GM21526 (cell line): ENCODE measurements around the gene PAGE2.
"Not testable (repeated sequence)": the region's sequence is repeated elsewhere in the genome, so short reads cannot be mapped to it uniquely, and the experiment has no call there.

ENCODE experiments used
- ATAC-seq: cut with Tn5 transposase; IDR thresholded peaks from one replicate; pipeline ENCODE4 v1.9.1; 2021; ENCODE audit warnings: moderate library complexity; ENCODE audit not compliant: unreplicated experiment, low FRiP score

The PAGE2 gene, protein sequence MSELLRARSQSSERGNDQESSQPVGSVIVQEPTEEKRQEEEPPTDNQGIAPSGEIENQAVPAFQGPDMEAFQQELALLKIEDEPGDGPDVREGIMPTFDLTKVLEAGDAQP

DNA sequence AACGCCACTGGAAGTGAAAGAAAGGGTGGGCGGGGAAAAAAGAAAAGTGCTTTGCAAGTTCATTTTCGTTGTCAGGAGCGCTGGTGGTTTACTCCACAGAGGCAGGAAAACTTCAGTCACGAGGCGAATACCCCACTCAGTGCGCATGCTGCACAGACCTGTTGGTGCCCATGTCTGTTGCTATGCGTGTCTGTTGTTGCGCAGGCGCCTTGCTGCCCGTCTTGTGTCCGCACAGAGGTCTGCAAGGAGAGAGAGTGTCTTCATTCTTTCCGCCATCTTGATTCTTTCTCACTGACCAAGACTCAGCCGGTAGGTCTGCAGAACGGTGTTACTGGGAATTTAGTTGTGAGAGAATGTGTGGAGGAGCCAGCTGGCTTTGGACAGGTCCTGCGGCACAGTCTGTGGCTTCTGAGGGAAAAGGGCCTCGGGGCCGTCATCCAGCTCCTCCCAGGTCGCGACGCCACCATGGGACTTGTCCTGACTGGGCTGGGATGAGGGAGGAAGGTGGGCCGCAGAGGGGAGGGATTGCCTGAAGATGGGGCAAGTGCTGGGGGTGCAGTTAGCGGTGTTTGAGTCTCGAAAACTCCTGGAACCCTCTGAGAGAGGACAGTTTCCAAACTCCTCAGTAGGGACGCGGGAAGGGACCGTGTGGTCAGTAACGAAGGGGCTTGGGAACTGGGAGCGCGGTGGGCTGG lies at the start of gene PAGE2:
Gene PAGE2, plus strand, starts transcription at position 224 of the 695 bp plus-strand sequence. CDS start 1,003 bp downstream, outside the sequence.
- ATAC-seq: no peak

DNA sequence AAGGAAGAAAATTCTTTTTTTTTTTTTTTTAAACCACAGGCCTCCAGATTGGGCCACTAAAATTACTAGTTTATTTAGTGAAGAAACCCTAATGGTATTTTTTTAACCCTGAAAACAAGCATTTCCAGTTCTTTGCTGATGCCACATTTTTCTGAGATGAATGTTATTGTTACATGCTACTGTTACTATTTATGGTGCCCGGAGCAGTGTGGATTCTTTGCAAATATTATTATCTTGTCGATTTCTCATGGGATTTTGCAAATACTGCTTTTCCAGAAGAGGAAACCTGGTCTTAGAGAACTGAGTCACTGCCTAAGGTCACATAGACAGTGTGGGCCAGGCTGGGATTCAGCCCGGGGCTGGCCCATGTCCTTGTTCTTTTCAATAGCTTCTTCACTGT lies 49.3 kb upstream of the PAGE2 start:
- ATAC-seq: no peak

DNA sequence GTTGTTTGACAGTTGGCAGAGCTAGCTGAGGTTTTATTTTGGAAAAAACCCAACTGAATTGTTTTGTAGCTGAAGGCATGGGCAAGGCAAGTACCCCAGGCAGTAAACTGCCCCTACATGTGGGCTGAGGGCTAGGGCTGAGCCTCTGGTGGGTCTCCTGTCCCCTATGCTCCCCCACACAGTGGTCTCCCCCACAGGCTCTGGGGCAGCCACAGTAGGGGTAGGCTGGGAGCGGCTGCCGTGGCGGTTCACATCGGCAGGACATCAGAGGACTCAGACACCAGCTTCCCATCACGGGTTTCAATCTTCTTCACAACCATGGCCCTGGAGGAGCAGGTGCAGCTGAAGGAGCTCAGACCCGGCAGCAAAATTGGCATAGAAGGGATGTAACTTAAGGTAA lies 47.3 kb upstream of the PAGE2 start:
- ATAC-seq: no peak

DNA sequence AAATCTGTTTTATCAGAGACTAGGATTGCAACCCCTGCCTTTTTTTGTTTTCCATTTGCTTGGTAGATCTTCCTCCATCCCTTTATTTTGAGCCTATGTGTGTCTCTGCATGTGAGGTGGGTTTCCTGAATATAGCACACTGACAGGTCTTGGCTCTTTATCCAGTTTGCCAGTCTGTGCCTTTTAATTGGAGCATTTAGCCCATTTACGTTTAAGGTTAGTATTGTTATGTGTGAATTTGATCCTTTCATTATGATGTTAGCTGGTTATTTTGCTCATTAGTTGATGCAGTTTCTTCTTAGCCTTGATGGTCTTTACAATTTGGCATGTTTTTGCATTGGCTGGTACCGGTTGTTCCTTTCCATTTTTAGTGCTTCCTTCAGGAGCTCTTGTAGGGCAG lies 38.2 kb upstream of the PAGE2 start:
- not testable (repeated sequence) for ATAC-seq

DNA sequence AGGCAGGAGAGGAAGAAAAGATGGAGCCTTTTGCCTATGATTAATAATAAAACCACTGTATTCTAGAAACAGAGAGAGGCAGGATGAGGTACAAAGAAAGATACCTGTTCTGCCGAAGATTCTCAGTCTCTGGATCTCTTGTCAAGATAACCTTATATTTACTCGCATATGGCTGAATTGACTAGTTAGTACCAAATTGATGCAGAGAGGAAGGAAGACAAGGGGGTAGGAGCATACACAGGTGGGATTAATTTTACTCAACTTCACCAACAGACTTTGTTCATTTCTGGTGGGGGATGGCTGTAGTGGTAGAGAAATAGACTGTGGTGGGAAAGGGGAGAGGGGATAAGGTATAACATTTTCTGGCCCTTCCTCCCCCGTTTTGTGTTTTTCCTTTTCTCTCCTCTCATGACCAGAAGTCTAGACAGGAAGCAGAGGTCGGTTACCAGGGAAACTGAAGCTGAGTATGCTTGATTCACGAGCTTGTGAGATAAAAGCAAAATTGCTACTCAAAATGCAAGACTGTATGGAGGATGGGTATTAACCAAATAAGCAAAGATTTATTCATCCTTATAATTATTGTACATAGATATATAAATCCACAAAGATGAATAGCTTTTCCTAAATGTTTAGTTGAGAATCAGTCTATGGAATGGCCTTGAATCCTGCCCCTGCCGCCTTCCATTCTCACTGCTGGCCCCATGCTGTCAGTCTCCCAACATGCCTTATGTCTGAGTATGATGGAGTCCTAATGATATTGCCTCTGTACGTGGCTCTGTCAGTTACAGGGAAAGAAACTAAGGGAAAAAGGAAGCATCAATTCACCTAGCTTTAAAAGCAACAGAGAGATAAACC lies 31.8 kb upstream of the PAGE2 start:
- no peak for ATAC-seq

DNA sequence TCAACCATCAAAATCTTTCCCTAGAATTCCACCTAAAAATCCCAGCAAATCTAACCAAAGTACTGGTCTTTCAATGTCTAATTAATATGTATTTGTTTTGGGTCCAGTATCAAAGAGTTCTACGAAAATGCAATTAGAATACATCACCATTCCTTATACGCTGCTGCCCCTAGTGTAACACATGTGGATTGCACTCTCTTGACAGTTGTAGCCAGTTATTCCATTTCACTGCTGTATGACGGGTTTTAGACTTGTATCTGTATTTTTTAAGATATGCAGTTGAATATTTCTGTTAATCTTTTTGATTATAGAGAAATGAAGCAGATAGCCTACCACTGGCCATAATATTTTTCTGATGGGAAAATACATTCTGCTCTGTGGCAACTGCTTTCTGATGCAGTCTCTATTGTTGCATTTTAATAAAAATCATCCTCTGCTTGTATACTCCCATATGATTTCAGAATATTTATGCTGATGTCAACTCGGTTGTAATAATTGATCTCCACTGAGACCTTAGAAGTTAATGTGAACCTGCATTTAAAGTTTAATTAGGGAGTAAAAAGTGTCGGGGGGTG lies 31.1 kb upstream of the PAGE2 start:
- peak; percentile 62 for ATAC-seq

DNA sequence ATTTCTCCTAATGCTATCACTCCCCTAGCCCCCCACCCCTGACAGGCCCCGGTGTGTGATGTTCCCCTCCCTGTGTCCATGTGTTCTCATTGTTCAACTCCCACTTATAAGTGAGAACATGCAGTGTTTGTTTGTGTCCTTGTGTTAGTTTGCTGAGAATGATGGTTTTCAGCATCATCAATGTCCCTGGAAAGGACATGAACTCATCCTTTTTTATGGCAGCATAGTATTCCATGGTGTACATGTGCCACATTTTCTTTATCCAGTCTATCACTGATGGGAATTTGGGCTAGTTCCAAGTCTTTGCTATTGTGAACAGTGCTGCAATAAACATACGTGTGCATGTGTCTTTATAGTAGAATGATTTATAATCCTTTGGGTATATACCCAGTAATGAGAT lies 21.6 kb upstream of the PAGE2 start:
- not testable (repeated sequence) for ATAC-seq

DNA sequence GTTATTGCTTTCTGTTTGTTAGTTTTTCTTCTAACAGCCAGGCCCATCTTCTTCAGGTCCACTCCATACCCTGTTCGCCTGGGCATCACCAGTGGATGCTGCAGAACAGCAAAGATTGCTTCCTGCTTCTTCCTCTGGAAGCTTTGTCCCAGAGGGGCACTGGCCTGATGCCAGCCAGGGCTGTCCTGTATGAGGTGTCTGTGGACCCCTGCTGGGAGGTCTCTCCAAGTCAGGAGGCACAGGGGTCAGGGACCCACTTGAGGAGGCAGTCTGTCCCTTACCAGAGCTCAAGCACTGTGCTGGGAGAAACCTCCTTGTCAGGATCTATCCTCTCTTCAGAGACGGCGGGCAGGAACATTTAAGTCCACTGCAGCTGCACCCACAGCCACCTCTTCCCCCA lies 16.5 kb upstream of the PAGE2 start:
- ATAC-seq: no peak

DNA sequence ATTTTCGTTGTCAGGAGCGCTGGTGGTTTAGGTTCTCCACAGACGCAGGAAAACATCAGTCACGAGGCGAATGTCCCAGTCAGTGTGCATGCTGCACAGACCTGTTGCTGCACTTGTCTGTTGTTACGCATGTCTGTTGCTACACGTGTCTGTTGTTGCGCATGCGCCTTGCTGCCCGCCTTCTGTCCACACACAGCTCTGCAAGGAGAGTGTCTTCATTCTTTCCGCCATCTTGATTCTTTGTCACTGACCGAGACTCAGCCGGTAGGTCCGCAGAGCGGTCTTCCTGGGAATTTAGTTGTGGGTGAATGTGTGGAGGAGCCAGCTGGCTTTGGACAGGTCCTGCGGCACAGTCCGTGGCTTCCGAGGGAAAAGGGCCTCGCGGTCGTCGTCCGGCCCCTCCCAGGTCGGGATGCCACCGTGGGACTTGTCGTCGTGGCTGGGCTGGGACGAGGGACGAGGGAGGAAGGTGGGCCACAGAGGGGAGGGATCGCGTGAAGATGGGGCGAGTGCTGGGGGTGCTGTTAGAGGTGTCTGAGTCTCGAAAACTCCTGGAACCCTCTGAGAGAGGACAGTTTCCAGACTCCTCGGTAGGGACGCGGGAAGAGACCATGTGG lies 13.9 kb upstream of the PAGE2 start, which contains the start of gene PAGE2B:
Gene PAGE2B, plus strand, starts transcription at position 180 of the 617 bp plus-strand sequence. CDS start 1,012 bp downstream, outside the sequence.
- ATAC-seq: no peak

DNA sequence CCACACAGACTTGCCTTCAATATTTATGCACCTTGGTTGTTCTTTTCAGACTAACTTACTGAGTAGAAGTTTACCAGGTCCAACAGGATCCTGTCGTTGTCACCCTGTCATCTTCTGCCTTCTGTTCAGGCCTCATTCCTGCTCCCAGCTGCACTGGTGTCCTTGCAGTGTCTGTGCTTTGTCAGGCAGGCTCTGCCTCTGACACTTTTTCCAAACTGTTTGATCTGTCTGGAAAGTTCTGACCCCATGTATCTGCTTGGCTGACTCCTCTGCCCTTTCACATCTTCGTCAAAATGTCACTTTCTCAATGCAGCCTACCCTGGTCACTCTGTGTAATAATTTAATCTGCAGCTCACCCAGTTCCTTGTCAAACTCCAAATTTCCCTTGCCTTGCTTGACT lies 9.9 kb downstream of the PAGE2 start:
- no peak for ATAC-seq

DNA sequence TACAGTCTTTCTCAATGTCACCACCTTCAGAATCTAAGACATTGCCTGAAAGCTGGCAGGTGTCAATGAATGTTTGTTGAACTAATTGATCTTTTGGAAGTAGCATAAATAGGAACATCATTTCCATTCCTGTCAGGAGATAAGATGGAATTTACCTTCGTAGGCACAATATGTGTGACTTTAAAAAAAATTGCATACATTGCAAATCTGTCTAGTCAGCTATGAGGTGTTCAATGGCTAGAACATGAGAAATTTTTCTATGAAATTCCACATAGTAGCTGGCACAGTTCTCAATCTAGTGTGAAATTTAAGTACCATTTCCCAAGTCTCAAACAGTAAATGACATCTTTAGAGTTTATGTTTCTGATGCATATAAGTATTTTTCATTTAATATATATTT lies 10.3 kb downstream of the PAGE2 start:
- ATAC-seq: no peak

DNA sequence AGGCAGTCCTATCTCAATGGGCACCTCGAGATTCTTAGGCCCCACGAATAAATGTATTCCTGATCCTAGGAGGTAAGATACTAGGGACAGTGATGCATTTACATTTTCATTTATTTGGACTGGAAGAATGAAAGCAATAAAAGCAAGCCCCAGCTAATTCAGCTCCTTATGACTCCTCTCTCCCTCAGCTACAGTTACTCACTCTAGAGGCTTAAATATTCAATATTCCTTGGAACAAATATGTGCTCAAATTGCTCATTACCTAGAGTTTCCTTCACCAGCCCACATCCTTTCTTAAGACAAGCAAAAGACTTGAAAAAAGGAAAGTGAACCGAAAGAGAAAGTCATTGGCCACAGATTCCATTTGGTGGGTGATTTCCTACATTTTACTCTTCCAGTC lies 13.9 kb downstream of the PAGE2 start:
- ATAC-seq: no peak

DNA sequence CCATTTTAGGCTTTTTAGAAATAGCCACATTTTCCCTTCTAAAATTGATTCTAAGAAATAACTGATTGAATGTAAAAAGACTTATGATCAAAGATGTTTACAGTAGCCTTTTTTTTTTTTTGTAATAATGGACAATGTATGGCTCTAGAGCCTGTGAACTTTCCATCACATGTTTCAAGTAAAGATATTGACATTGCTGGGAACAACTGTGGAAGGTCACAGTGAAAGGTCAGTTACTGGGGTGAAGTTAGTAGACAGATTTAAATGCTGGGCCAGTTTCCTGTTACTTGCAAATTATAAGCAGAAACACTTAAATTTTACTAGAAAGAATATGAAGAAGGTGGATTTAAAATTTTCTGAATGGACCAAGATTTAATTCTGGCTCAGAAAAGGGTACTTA lies 18.4 kb downstream of the PAGE2 start:
- ATAC-seq: no peak

DNA sequence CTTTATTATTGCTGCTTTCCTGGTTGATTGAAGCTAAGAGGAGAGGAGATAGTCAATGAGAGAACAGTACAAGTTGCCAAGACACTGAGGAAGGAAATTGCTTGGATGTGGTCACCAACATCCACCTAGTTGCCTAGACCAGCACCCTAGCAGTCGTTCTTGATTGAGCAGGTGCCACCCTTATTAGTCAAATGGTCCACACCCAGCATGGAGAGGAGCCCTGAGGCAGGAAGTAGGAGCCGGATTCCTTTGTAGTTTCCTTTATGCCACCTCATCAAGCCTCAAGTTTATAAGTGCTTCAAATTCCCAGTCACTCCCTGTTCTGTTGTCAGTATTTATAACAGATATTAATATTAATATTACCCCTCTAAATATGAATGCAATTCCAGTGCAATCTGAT lies 19.1 kb downstream of the PAGE2 start:
- ATAC-seq: no peak

DNA sequence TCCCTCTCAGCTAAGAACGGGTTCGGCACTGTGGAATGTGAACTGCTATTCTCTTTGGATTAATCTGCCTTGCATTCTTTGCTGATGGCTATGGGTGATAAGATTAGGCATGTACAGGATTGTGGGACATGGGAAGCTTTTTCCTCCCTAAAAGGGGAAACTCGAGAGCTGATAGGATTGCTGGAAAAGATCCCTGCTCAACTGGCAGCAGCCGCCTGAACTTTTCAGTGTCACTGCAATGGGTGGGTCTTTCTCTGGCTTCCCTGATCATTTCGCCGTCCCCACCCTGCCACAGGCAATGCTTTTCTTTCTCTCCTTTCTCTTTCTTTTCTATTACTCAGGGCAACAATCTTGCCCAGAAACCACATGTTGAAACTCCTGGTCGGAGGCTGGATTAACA lies 20.5 kb downstream of the PAGE2 start:
- ATAC-seq: no peak

DNA sequence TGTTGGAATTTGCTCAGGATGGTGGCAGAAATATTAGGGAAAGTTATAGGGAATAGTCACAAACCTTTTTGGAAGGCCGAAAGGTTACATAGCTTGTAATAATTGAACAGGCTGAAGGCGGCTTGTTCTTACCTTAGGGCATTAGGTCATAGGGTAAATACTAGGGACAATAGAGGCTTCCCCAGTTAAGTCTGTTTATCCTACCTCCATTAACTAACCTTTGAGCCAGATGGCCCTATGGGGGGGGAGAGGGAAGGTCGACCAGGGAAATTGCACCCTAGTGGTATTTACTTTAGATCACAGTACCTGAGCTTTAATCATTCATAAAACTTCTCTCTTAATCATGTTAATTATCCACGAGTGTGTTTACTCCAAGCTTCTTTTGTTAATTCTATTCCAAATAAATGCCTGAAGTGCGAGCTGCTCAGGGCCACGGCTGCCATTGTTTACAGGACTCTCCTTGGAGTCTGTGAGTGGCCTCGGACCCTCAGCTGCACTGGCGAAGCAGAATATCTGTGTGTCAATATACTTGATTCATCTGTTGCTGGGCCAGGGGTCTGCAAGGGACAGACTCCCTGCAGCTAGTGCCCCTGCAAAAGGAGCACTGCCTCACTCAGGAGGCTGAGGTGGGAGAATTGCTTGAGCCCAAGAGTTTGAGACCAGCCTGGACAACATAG lies 22.9 kb downstream of the PAGE2 start:
- ATAC-seq: no peak

DNA sequence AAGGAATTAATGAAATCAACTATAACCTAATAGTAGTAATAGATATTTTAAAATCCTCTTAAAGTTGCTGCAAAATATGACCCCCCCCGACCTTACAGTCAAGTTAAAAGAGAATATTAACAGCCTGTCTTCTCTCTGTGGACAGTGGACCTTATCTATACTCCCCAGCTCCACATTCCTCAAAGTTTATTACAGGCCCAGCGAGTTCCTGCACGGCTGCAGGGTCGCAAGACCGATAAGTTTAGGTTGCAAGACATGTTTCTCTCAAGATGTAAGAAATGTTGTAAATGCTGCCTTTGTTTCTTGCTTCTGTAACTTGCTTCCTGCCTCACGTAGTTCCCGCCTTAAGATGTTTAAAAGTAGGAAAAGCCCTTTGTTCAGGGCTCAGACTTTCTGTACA lies 27.8 kb downstream of the PAGE2 start:
- not testable (repeated sequence) for ATAC-seq

DNA sequence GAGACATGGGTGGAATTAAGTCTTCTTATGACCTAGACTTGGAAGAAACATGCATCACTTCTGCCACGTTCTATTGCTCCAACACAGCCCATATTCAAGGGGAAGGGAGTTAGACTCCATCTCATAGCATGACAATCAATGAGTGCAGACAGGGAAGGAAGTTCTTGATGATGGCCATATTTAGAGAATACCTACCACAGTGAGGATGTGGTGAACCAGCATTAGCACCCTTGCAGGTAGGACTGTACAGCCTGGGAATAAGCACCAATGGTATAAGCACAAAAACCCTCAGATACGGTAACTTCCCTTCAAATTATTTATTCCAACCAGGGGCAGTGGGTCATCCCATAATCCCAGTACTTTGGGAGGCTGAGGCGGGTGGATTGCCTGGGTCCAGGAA lies 29.8 kb downstream of the PAGE2 start:
- no peak for ATAC-seq

DNA sequence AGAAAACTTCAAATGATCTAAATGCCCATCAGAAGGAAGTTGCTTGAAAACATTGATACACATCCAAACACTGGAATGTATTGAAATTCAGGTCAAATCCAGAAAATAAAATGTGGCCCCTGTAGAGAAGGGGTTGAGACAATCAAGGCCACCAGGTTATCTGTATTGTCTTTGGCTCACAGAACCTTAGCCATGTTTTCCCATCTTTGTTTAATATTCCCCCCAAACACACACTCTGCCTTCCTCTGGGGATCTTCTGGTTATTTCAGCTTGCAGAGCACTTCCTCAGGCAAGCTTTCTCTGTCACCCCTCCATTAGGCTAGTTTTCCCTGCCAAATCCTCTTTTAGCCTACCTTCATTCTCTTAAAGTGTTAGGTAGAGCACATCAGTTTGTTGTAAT lies 30.5 kb downstream of the PAGE2 start:
- no peak for ATAC-seq

DNA sequence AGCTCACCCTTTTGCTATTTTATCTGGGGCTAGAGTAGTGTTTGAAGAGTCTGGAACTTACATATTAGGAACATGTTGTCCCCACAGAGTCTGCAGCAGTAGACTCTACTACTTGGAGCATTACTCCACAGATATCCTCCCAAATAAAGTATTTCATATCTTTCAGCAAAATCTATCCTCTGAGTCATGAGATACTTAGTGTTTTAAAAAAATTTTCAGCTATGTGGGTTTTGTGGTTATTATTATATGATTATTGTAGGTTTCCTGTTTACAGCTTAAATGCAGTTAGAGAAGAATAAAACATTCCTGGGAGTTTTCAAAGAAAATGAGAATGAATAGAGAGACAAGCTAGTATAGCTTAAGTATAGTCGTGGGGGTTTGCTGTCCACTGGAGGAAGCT lies 30.9 kb downstream of the PAGE2 start:
- no peak for ATAC-seq
